Retinal pigment epithelial cell (primary cell): ENCODE measurements around the gene DAPK2.

Experiments used
- DNase-seq: peaks from one replicate; pipeline ENCODE4 v3.0.0-alpha.2; 2010; ENCODE audit warnings: low read depth
- H3K4me3 ChIP-seq: 2 replicates; pipeline ENCODE4 v1.5.1; 2011; ENCODE audit warnings: mild to moderate bottlenecking, low read length, control low read depth, moderate library complexity
- TF ChIP-seq, protein P1 (sequence below): conservative IDR thresholded peaks from 2 replicates; pipeline ENCODE4 v1.5.1; 2011; ENCODE audit warnings: low read depth, low read length, control low read depth, inconsistent platforms

DAPK2 gene

DNA sequence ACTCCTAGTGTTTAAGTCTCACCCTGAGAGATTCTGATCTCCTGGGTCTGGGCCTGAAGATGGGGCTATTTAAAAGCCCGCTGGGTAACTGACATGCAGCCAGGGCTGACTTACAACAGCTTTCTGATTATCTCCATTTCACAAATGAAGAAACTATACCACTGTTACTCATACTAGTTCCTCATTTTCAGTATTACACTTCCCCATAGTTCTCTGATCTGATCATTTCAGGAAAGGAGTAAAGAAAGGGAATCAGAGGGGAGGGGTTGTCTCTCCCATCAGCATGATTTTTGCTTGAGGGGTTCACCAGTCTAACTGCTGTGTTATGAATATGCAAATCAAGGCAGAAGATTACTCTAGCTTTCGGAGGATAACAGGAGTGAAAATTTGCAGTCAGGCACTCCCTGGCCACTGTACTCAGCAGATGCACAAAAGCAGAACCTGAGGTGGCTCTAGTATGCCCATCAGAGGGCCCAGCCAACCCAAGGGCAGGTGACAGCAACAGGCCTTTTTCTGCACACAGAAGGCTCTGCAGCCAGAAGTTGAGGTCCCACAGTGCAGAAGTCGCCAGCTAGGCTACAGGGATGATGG, 59.4 kb downstream of the DAPK2 start:
- TF ChIP-seq, protein P1, sequence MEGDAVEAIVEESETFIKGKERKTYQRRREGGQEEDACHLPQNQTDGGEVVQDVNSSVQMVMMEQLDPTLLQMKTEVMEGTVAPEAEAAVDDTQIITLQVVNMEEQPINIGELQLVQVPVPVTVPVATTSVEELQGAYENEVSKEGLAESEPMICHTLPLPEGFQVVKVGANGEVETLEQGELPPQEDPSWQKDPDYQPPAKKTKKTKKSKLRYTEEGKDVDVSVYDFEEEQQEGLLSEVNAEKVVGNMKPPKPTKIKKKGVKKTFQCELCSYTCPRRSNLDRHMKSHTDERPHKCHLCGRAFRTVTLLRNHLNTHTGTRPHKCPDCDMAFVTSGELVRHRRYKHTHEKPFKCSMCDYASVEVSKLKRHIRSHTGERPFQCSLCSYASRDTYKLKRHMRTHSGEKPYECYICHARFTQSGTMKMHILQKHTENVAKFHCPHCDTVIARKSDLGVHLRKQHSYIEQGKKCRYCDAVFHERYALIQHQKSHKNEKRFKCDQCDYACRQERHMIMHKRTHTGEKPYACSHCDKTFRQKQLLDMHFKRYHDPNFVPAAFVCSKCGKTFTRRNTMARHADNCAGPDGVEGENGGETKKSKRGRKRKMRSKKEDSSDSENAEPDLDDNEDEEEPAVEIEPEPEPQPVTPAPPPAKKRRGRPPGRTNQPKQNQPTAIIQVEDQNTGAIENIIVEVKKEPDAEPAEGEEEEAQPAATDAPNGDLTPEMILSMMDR, result no peak
- DNase-seq, result no peak
- no peak overlapping the region for H3K4me3 ChIP-seq

DNA sequence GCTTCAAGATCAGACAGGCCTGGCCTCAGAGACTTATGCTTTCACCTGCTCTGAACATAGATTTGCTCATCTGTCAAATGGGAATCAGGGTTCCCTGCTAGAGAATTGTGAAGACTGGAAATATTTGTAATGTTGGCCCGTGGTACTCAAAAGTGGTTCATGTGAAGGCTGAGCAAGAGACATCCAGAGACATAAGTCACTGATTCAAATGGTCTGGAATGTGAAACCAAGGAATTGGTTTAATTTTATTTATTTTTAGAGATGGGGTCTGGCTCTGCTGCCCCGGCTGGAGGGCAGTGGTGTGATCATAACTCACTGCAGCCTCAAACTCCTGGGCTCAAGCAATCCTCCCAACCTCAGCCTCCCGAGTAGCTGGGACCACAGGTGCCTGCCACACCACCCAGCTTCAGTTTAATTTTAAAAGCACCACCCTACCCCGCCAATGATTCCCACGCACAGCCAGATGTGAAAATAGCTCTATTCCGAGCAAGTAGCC, 60.1 kb downstream of the DAPK2 start:
- TF ChIP-seq, protein P1, result no peak
- no peak overlapping the region for H3K4me3 ChIP-seq
- DNase-seq, result no peak

DNA sequence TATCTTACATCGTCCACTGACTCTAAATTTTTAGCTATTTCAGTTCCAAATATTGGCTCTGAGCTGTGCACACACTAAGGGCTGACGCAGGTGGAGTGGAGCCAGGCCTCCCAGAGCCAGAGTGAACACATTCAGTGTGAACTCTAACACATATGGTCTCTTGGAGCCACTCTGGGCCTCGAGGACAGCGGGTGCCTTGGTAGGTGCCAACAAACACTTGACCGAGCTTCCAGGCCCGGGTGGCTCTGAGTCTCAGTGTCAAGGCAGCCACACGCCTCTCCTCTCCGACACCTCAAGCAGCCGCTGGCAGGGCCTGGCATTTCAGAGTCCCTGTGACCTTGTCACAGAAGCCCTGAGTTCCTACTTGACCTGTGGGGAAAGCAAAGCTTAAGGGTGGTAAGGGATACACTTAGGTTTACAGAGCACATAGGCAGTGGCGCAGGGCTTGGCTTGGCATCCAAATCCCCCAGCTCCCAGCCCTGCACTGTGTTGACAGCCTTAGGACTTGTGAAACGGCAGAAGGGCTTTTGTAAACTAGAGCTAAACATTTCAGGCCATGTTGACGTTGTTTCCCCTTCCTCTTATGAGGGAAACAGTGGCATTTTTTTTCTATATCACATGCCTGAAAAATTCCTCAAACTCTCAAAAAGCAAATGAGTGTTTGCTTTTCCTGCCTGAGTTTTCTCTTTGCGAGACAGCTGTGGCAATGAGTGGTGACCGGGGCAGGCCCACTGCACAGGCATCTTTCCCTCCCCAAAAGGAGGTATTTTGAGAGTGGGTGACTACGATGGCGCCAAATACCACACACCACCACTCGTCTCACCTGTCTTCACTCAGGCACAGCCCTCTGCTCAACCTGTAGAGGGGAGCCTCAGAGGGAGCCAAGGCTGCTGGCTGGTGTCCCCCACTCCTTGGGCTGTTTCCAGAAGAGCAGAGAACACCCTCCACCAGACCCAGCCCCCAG, 60.8 kb downstream of the DAPK2 start:
- no peak for DNase-seq
- TF ChIP-seq, protein P1, result no peak
- H3K4me3 ChIP-seq, result no peak overlapping the region

DNA sequence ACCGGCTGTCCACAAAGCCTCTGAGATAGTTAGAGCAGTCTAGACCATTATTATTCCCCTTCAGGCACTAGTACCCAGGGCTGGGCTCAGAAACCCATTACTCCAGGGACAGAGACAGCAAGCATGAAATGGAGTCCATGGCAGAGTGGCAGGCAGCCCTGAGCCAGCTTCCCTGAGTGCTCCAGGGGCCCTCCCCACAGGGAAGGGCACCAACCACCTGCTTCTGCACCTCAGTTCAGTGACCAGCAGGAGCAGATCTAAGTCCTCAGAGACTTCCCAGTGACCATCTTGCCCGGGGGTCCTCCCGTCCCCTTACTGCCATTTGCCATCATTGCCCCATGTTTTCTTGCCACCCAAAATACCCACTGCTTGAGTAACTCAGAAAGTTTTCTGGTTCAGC, 62.0 kb downstream of the DAPK2 start:
- DNase-seq, result no peak
- H3K4me3 ChIP-seq, result no peak overlapping the region
- TF ChIP-seq, protein P1, result no peak

DNA sequence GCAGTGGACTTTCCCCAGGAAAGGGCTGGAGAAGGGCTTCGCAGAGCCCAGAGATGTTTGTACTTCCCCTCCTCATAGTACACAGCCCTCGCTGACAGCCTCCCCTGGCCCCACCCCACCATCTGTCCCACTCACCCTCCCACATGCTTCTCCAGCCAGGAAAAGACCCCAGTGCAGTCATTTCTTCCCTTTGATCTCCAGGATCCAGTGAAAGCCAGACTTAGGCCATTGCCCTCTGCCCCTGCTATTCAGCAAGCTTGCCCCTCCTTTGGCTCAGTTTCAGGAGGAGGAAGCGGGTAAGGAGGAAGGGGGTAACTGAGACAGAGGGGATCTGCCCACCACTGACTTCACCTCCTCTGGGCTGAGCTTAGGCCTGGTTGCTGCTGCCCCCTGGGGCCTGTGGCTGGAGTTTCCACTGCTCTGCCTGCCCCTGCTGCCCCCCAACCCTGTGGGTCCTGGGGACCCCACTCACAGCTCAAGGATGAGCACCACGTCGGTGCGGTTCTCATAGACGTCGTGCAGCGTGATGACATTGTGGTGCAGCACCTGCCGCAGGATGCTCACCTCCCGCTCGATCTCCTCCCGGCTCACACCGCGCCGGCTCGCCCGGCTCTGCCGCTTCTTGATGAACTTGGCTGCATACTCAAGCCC, 63.1 kb downstream of the DAPK2 start:
- no peak overlapping the region for H3K4me3 ChIP-seq
- TF ChIP-seq, protein P1, result no peak
- DNase-seq, result no peak

DNA sequence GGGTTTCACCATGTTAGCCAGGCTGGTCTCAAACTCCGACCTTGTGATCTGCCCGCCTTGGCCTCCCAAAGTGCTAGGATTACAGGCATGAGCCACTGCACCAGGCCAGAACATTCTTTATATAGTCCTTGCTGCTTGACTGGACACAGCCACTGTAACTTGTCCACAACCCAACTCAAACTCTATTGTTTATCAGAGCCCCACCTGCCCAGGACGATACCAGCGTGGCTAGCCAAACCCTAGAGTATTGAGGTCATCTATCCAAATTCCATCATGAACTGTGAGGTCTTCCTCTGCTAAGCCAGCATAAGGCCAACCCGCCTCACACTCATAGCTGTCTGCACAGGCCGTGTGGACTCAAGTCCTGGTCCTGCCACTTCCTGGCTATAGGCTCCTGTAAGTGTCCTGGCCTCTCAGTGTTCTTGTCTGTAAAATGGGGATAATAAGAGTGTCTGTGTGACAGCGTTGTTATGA, 63.9 kb downstream of the DAPK2 start:
- no peak for DNase-seq
- TF ChIP-seq, protein P1, result no peak

More for the DNA sequence above, 63.9 kb downstream of the DAPK2 start:
- H3K4me3 ChIP-seq, result no peak overlapping the region
